GM18907 (cell line): Measurements from ENCODE around the gene GPR162.
"Not testable (repeated sequence)": the region's sequence is repeated elsewhere in the genome, so short reads cannot be mapped to it uniquely, and the experiment has no call there.

Experiments used
- ATAC-seq: cut with Tn5 transposase; IDR thresholded peaks from one replicate; pipeline ENCODE4 v1.9.1; 2021; ENCODE audit warnings: mild to moderate bottlenecking, moderate library complexity; ENCODE audit not compliant: unreplicated experiment

Gene GPR162

DNA sequence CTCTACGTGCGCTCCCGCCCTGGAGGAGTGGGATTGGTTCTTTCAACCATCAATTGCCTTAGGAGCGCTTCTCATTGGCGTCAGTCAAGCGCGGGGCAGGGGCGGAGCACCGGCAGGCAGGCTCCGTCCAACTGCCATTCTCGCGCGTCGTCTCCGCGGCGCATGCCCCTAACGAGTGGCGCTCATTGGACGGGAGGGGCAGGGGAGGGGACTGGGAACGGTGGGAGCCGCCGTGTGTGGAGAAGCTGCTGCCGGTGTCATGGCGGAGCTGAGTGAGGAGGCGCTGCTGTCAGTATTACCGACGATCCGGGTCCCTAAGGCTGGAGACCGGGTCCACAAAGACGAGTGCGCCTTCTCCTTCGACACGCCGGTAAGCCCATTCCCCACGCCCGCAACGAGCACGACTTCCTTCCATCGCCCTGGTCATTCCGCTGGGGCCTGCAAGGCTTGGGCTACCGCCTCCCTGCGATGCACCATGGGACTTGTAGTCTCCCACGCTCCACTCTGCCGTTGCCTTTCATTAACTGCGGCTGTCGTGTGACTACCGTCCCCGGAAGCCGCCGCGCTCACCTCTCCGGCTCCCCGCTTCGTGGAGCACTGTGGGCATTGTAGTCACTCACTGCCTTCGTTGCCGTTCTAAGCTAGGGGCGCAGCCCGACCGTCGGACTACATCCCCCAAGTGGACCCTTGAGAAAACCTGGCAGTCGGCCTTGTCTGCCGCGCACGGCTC lies 30.5 kb downstream of the GPR162 start, which contains the start of gene USP5:
Gene USP5 (plus strand): TSS at position 230 of the 730 bp plus-strand sequence. CDS start 30 bp downstream, at position 260.
- ATAC-seq: peak; percentile 79

GRCh38 chr12:6852651-6853354 lies 31.2 kb downstream of the GPR162 start:
- no peak for ATAC-seq

GRCh38 chr12:6853626-6854025 lies 32.0 kb downstream of the GPR162 start:
- no peak for ATAC-seq

- ATAC-seq: no peak
These were observed 32.4 kb downstream of the GPR162 start for GRCh38 chr12:6854036-6854435.

DNA sequence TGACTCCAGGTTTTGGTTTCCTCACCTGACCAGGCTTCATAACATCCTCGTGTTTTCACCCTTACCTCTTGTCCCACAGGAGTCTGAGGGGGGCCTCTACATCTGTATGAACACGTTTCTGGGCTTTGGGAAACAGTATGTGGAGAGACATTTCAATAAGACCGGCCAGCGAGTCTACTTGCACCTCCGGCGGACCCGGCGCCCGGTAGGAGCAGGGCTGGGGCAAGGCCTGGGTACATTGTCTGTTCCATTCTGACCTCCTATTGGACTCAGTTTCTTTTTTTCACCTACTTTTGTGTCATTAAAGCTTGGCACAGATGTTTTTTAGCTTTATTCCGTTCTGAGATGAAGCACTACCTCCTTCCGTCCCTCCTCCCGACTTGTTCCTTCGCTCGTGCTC lies 33.7 kb downstream of the GPR162 start:
- ATAC-seq: no peak

GRCh38 chr12:6858799-6859198 lies 37.2 kb downstream of the GPR162 start:
- ATAC-seq: no peak

DNA sequence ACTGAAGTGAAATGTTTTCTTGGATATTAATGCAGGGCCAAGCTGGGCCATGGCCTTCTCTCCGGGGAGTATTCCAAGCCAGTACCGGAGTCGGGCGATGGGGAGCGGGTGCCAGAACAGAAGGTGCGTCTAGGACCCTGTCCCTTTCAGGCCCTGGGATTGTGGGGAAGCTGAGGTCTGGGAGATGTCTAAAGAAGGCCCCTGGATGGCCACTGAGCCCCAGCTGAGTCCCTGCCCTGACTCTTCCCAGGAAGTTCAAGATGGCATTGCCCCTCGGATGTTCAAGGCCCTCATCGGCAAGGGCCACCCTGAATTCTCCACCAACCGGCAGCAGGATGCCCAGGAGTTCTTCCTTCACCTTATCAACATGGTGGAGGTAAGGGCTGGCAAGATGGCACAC lies 38.5 kb downstream of the GPR162 start:
- ATAC-seq: no peak

DNA sequence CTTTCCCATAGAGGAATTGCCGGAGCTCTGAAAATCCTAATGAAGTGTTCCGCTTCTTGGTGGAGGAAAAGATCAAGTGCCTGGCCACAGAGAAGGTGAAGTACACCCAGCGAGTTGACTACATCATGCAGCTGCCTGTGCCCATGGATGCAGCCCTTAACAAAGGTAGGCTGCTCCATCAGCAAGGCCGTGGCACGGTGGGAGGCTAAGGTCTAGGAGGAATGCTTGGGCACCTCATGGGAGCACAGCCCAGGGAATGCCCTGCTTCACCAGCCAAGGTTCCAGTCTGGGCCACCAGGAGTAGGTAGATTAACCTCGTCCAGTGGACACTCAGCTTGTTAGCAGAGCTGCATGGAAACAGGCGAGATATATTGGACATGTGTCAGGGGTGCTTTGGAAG lies 39.3 kb downstream of the GPR162 start:
- ATAC-seq: no peak

DNA sequence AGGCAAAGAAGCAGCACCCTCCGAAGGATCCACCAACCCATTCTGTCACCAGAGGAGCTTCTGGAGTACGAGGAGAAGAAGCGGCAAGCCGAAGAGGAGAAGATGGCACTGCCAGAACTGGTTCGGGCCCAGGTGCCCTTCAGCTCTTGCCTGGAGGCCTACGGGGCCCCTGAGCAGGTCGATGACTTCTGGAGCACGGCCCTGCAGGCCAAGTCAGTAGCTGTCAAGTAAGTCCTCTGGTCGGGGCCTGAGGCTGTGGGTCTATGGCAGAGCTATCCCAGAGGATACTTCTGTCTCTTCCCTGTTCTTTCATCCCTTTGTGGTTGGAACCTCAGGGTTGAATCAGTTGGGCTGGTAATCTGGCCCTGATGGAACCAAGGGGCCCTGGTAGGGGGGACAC lies 39.8 kb downstream of the GPR162 start:
- ATAC-seq: no peak

DNA sequence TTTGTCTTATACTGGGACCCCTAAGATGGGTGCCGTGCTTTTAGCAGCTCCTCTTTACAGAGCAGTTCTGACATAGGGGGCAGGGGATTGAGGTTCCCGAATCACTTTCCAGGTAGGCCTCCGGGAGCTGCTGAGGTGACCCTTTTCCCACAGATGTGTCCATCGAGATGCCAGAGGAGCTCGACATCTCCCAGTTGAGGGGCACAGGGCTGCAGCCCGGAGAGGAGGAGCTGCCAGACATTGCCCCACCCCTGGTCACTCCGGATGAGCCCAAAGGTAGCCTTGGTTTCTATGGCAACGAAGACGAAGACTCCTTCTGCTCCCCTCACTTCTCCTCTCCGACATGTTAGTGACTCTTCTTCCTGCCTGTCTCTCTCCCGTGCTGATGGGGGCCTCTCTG lies 41.4 kb downstream of the GPR162 start:
- ATAC-seq: no peak

DNA sequence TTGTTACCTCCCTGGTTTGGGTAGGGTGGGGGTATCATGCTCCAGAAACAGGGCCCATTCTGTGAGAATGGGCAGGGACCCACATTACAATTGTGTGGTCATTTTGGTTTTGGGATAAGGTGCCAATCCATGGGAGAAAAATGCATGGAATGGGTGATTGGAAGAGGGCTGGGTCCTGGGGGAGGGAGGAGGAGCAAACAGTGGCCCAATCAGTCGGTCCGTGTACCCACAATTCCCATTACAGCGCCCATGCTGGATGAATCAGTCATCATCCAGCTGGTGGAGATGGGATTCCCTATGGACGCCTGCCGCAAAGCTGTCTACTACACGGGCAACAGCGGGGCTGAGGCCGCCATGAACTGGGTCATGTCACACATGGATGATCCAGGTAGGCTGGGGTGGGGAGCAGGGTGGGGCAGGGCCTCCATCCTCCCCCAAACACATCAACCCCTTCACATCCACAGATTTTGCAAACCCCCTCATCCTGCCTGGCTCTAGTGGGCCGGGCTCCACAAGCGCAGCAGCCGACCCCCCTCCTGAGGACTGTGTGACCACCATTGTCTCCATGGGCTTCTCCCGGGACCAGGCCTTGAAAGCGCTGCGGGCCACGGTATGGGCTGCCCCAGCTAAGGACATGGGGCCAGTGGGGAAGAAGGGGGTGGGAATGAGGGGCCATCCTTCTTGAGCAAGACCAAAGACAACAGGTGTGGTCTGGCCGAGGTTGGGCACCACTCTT lies 42.1 kb downstream of the GPR162 start:
- no peak for ATAC-seq

GRCh38 chr12:6865307-6865706 lies 43.7 kb downstream of the GPR162 start:
- ATAC-seq: not testable (repeated sequence)

DNA sequence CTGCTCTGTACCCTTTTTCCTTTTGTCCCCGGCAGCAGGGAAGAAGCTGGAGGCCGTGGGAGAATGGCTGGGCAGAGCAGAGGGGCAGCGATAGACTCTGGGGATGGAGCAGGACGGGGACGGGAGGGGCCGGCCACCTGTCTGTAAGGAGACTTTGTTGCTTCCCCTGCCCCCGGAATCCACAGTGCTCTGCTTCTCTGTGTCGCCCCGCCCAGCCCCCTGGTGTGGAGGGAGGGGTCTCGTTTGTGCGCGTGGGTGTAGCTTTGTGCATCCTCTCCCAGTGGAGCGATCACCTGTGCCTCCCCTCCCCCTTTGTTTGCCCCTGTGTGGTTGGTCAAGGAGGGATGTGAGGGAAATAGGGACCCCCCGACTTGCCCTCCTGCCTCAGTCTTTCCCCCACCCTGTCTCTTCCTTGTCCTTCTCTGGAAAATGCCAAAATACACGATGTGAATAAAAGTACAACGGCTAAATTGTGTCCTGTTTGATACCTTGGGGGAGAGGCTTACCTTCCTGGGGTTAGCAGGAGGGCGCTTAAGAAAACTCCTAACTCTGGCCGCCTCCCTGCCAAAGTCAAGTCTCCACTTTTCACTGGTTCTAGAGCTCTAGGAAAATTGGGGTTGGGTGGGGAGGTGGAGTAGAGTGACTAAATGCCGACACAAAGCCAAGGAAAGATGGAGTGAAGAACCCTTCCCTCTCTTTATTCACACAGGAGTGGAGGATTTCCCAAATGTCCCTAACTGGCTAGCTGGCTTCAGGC lies 44.7 kb downstream of the GPR162 start:
- no peak for ATAC-seq

DNA sequence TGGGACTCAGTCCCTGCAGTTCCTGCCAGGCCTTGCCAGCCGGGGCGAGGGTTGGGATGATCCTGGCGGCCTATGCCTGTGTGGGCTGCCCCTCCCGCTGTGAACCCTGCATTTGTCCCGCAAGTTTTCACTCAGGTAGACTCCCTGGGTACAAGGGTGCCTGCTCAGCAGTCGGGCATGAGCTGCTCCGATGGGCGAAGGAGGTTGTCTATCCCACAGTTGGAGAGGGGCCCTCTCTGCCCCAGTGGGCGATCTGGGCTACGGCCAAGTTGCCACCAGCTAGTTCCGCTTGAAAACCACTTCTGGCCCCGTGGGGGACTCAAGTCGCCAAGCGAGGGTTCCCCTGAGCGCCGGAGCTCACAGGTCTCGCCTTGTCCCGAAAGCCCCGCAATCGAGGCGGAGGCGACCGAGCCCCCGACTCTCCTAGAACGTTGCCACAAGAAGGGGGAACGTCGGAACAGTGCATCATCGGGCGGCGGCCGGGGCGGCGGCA lies 45.3 kb downstream of the GPR162 start:
- peak; percentile 24 for ATAC-seq

- ATAC-seq: peak; percentile 65
These were observed 46.0 kb downstream of the GPR162 start, which contains the start of gene TPI1 for GRCh38 chr12:6867413-6868210. Gene TPI1, plus strand, starts transcription at chr12:6867531. Its CDS starts 36 bp downstream, at chr12:6867567.

DNA sequence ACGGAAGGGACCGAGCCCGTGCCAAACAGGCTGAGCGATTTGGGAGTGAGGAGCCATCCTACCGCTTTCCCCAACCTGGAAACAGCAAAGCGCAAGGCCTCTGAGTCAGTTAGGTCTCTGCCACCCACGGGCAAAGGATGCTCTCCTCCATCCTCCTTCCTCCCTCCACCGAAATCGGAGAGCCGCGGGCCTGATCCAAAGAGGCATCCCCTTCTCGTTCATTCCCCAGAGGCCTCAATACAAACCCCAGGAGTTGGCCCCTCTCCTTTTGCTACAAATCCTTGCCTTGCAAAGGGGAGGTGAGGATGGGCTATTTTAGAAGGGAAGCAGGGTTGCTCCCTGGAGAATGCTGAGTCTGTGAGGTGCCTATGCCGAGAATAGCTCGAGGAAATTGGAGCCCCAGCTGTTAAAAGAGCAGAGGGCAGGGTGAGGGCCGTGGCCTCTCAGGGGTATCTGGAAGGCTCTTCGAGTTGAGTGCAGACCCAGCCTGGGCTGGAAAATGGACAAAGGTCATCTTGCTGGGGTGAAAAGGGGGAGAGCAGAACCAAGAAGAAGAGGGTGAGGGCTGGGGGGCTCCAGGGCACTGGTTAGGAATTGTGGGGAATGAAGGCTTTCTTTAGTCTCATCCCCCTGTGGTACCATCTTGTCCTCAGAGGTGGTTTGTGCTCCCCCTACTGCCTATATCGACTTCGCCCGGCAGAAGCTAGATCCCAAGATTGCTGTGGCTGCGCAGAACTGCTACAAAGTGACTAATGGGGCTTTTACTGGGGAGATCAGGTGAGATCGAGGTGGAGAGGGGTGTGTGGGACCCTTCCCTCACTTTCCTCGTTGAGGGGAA lies 46.8 kb downstream of the GPR162 start:
- ATAC-seq: no peak

GRCh38 chr12:6869049-6870021 lies 47.7 kb downstream of the GPR162 start:
- ATAC-seq: no peak

DNA sequence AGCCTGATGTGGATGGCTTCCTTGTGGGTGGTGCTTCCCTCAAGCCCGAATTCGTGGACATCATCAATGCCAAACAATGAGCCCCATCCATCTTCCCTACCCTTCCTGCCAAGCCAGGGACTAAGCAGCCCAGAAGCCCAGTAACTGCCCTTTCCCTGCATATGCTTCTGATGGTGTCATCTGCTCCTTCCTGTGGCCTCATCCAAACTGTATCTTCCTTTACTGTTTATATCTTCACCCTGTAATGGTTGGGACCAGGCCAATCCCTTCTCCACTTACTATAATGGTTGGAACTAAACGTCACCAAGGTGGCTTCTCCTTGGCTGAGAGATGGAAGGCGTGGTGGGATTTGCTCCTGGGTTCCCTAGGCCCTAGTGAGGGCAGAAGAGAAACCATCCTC lies 48.7 kb downstream of the GPR162 start:
- ATAC-seq: not testable (repeated sequence)
